Osteocyte (in vitro differentiated cells): ENCODE results near the gene C4orf36. TPM values are rescaled to one million over a fixed set of nuclear protein-coding genes. Genes with fewer than 3 reads are reported as not detected.

Experiments used
- DNase-seq: peaks from one replicate; pipeline ENCODE4 v3.0.0; 2021; ENCODE audit warnings: mixed read lengths; ENCODE audit not compliant: unreplicated experiment; ENCODE audit errors: extremely low spot score
- H3K27ac Mint-ChIP-seq: one replicate; pipeline ENCODE4 v1.8.0; 2021; ENCODE audit warnings: mild to moderate bottlenecking, mixed read lengths; ENCODE audit not compliant: unreplicated experiment
- H3K27me3 Mint-ChIP-seq: one replicate; pipeline ENCODE4 v1.8.0; 2021; ENCODE audit warnings: mixed read lengths; ENCODE audit not compliant: unreplicated experiment
- H3K36me3 Mint-ChIP-seq: one replicate; pipeline ENCODE4 v1.8.0; 2021; ENCODE audit warnings: mixed read lengths; ENCODE audit not compliant: unreplicated experiment
- H3K4me1 Mint-ChIP-seq: one replicate; pipeline ENCODE4 v1.8.0; 2021; ENCODE audit warnings: mixed read lengths; ENCODE audit not compliant: unreplicated experiment
- H3K4me3 Mint-ChIP-seq: one replicate; pipeline ENCODE4 v1.8.0; 2021; ENCODE audit warnings: mild to moderate bottlenecking, moderate library complexity, mixed read lengths; ENCODE audit not compliant: unreplicated experiment
- H3K9me3 Mint-ChIP-seq: one replicate; pipeline ENCODE4 v1.8.0; 2021; ENCODE audit warnings: mixed read lengths; ENCODE audit not compliant: unreplicated experiment
- total RNA-seq: library from RNA; stranded (reverse); gene quantifications from 2 replicates; pipeline ENCODE4 v1.2.1, GENCODE V29; 2021
- TF ChIP-seq, protein P1 (sequence below): fragments of 200-600 bp; sonication (generic); IDR thresholded peaks from 2 replicates; pipeline ENCODE4 v1.5.0; 2021; ENCODE audit warnings: antibody characterized with exemption, mild to moderate bottlenecking, moderate library complexity

C4orf36 gene
- total RNA-seq, 1 donor from 2014 or later: 0.51 TPM

- TF ChIP-seq, protein P1, sequence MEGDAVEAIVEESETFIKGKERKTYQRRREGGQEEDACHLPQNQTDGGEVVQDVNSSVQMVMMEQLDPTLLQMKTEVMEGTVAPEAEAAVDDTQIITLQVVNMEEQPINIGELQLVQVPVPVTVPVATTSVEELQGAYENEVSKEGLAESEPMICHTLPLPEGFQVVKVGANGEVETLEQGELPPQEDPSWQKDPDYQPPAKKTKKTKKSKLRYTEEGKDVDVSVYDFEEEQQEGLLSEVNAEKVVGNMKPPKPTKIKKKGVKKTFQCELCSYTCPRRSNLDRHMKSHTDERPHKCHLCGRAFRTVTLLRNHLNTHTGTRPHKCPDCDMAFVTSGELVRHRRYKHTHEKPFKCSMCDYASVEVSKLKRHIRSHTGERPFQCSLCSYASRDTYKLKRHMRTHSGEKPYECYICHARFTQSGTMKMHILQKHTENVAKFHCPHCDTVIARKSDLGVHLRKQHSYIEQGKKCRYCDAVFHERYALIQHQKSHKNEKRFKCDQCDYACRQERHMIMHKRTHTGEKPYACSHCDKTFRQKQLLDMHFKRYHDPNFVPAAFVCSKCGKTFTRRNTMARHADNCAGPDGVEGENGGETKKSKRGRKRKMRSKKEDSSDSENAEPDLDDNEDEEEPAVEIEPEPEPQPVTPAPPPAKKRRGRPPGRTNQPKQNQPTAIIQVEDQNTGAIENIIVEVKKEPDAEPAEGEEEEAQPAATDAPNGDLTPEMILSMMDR: peak; percentile 29
- DNase-seq: no peak
- no peaks in the 10 kb centered on the region for H3K4me1 Mint-ChIP-seq
- no peaks in the 10 kb centered on the region for H3K36me3 Mint-ChIP-seq
- H3K27ac Mint-ChIP-seq: no peak overlapping the region
- no peaks in the 10 kb centered on the region for H3K9me3 Mint-ChIP-seq
- H3K4me3 Mint-ChIP-seq: no peak overlapping the region
- H3K27me3 Mint-ChIP-seq: no peaks in the 10 kb centered on the region
These were observed 6.3 kb upstream of the C4orf36 start for GRCh38 chr4:86898562-86898961.

DNA sequence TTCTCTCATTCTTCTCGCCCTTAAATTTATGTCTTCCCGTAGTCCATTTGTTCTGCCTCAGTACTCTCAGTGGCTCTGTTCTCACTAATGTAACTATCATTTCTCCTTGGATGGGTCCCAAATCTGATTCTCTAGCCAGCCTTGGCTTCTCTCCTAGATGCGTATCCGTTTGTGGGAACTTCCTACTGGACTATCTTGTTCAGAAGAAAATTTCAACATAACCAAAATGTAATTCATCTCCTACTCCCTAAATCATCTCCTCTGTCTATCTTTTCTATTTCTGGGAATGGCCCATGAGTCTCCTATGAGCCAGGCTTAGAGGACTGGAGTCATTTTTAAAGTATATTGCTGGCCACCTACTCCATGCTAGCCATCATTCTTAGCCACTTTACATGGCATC lies 4.4 kb upstream of the C4orf36 start:
- Mint-ChIP-seq H3K36me3 (no peaks in the 10 kb centered on the region), H3K27me3 (no peaks in the 10 kb centered on the region), H3K9me3 (no peaks in the 10 kb centered on the region), H3K4me1 (peaks cover 10% of the 10 kb centered on the region), H3K4me3 (no peak overlapping the region), H3K27ac (no peak overlapping the region)
- TF ChIP-seq, protein P1: no peak
- DNase-seq: no peak

- TF ChIP-seq, protein P1: peak; percentile 84
- Mint-ChIP-seq H3K27me3 (no peaks in the 10 kb centered on the region), H3K9me3 (no peaks in the 10 kb centered on the region), H3K4me3 (no peak overlapping the region), H3K36me3 (no peaks in the 10 kb centered on the region), H3K27ac (no peak overlapping the region), H3K4me1 (peaks cover 17% of the 10 kb centered on the region)
- DNase-seq: no peak
These were observed 3.7 kb upstream of the C4orf36 start for GRCh38 chr4:86895692-86896488.

DNA sequence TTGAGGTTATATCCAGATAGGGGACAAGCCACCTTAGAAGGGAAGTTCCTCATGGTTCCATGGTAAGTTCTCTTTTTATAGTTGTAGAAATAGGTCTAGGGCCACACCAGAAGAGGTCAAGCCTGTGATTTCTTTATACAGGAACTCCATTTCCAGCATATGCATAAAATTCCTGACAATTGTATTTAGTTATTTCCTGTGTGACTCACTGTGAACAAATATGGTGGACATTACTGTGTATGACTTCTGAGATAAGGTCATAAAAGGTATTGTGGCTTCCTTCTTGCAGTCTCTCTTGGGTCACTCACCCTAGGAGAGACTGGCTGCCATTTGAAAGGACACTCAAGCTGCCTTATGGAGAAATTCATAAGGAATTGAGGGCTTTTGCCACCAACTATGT lies 2.2 kb upstream of the C4orf36 start:
- no peaks in the 10 kb centered on the region for H3K9me3 Mint-ChIP-seq
- no peaks in the 10 kb centered on the region for H3K36me3 Mint-ChIP-seq
- no peak overlapping the region for H3K27ac Mint-ChIP-seq
- H3K27me3 Mint-ChIP-seq: no peaks in the 10 kb centered on the region
- no peak overlapping the region for H3K4me3 Mint-ChIP-seq
- TF ChIP-seq, protein P1: no peak
- peaks cover 17% of the 10 kb centered on the region for H3K4me1 Mint-ChIP-seq
- DNase-seq: no peak

DNA sequence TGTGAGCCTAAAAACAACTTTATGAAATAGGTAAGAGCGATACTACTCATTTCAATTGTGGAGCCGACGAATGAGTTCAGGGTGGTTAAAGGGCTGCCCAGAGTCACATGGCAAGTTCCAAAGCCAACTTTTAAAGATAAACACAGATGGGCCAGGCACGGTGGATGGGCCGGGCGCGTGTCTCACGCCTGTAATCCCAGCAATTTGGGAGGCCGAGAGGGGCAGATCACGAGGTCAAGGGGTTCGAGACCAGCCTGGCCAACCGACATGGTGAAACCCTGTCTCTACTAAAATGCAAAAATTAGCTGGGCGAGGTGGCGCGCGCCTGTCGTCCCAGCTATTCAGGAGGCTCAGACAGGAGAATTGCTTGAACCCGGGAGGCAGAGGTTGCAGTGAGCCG lies 914 bp upstream of the C4orf36 start:
- Mint-ChIP-seq H3K9me3 (no peaks in the 10 kb centered on the region), H3K27ac (peak overlapping the region; percentile 62), H3K36me3 (no peaks in the 10 kb centered on the region), H3K27me3 (no peaks in the 10 kb centered on the region), H3K4me1 (peaks cover 17% of the 10 kb centered on the region), H3K4me3 (peak overlapping the region; percentile 80)
- TF ChIP-seq, protein P1: no peak
- DNase-seq: no peak
